Activated CD4-positive, alpha-beta T cell treated with anti-CD3 and anti-CD28 coated beads for 36 hours (primary cell): Measurements from ENCODE around the gene COL3A1. TPM values are rescaled to one million over a fixed set of nuclear protein-coding genes. Genes with fewer than 3 reads are reported as not detected.

Source experiments
- ATAC-seq: fragments of 200-7000 bp; cut with Tn5 transposase; one replicate; pipeline ENCODE4 v1.10.0; 2021; ENCODE audit warnings: mild to moderate bottlenecking, moderate library complexity
- CTCF ChIA-PET: fragments of 350-600 bp; sonication (Branson Sonifier 250); formaldehyde crosslinking; loops from one replicate; lab custom pipeline; 2021; ENCODE audit warnings: antibody characterized with exemption; lab: Charles Lee
- POLR2A ChIA-PET: fragments of 350-600 bp; sonication (Branson Sonifier 250); formaldehyde crosslinking; loops from one replicate; lab custom pipeline; 2021; ENCODE audit warnings: antibody characterized with exemption, inconsistent platforms; lab: Charles Lee
- DNase-seq: peaks from one replicate; pipeline ENCODE4 v3.0.0-alpha.2; 2020
- H3K27ac Mint-ChIP-seq: one replicate; pipeline ENCODE4 v1.8.0; 2021; ENCODE audit warnings: mixed read lengths
- H3K27me3 Mint-ChIP-seq: one replicate; pipeline ENCODE4 v1.8.0; 2021; ENCODE audit warnings: mixed read lengths
- H3K36me3 Mint-ChIP-seq: one replicate; pipeline ENCODE4 v1.8.0; 2021; ENCODE audit warnings: low read depth, mixed read lengths
- H3K4me1 Mint-ChIP-seq: one replicate; pipeline ENCODE4 v1.8.0; 2021; ENCODE audit warnings: mixed read lengths
- H3K4me3 Mint-ChIP-seq: one replicate; pipeline ENCODE4 v1.8.0; 2021; ENCODE audit warnings: mild to moderate bottlenecking, moderate library complexity, mixed read lengths
- H3K9me3 Mint-ChIP-seq: one replicate; pipeline ENCODE4 v1.8.0; 2021; ENCODE audit warnings: low read depth, mixed read lengths
- intact Hi-C, 2 experiments: fragments of 100-400 bp; cut with DNase I in 1 of 2; cut with micrococcal nuclease in 1 of 2; formaldehyde crosslinking; loops; one replicate each; pipeline versions ENCODE4 v1.14.2 to v1.15.1; 2022 to 2024; cut with DNase I, micrococcal nuclease
- total RNA-seq, 2 experiments: library from RNA; stranded (reverse); gene quantifications; one replicate each; pipeline ENCODE4 v1.2.3, GENCODE V29; 2021

Gene COL3A1
- total RNA-seq, 2 experiments from 2014 or later: 0.05 to 0.12 TPM

DNA sequence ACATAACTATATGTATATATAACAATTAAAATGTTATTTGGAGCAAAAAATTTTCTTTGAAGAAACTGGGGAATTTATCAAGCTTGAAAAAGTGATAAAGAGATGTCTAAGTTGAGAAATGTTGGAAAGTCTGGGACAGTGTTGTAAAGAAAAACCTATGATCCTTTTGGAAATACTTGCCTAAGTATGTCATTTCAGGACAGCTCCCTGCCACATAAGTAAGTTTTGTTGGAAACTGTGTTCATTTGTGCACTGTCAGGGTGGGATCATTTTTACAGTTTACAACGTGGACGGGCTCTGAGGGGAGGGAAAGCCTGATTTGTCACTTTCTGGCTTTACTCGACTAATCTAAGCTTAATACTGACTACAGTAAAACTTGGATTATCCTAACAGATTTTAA, 10.4 kb upstream of the COL3A1 start:
- ATAC-seq (no peak), DNase-seq (no peak)
- no peak overlapping the region for H3K27ac Mint-ChIP-seq
- H3K4me3 Mint-ChIP-seq: no peak overlapping the region
- no peaks in the 10 kb centered on the region for H3K4me1 Mint-ChIP-seq
- H3K9me3 Mint-ChIP-seq: no peaks in the 10 kb centered on the region
- H3K36me3 Mint-ChIP-seq: no peaks in the 10 kb centered on the region
- ChIA-PET POLR2A (no interaction called here), CTCF (interaction anchor here (1.0 to 1.2 kb wide), 2 partner anchors 12 to 17 kb away, joined by 3 read pairs; no protein-coding TSS in a partner anchor)
- intact Hi-C loops: no loop called here
- H3K27me3 Mint-ChIP-seq: peaks cover 7% of the 10 kb centered on the region

DNA sequence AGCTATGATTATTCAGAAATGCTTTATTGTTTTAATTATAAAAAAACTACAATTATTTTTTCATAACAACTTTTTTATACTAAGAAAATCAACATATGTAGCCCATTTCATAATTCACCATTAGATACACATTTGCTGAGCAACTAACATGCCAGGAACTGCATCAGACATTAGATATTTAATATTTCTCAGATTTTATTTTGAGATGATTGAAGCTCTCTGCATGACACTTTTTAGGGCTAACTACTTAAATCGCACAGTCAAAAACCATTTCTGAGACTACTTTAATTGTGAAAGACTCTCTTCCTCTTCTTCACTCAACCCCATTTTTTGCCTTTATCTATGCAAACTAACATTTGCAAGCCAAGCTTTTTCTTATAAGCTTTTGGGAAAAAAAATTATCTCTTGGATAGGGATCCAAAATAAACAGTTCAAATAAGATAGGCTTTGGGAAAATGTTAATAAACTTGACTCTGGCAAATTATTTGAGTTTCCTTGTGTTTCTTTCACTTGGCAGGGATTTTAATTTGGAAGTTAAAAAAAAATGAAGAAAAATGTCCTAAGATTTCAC, 9.1 kb upstream of the COL3A1 start:
- Mint-ChIP-seq H3K9me3 (no peaks in the 10 kb centered on the region), H3K36me3 (no peaks in the 10 kb centered on the region), H3K27me3 (peaks cover 7% of the 10 kb centered on the region), H3K27ac (no peak overlapping the region), H3K4me1 (no peaks in the 10 kb centered on the region), H3K4me3 (no peak overlapping the region)
- ChIA-PET POLR2A (no interaction called here), CTCF (no interaction called here)
- DNase-seq (no peak), ATAC-seq (no peak)
- intact Hi-C loops: no loop called here

DNA sequence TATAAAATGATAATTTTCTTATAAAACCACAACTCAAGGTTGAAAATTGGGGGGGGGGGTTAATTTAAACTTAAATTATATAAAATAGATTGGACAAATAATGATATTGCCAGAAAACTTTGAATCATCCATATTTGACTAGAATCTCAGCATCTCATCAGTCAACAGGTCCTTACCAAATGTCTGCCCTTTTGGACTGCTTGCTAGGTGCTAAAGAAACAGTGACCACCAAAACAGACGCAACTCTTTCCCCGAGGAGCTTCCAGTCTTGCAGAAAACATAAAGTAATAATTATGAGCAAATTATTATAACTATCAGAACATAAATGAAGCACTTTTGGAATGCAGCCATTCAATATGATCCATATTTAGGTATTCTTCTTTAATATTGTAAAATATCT, 8.6 kb upstream of the COL3A1 start:
- Mint-ChIP-seq H3K4me1 (no peaks in the 10 kb centered on the region), H3K36me3 (no peaks in the 10 kb centered on the region), H3K27ac (no peak overlapping the region), H3K27me3 (peaks cover 7% of the 10 kb centered on the region), H3K4me3 (no peak overlapping the region), H3K9me3 (no peaks in the 10 kb centered on the region)
- intact Hi-C loops: no loop called here
- ChIA-PET CTCF (interaction anchor here (1.0 to 1.7 kb wide), 2 partner anchors 12 to 15 kb away, joined by 3 to 4 read pairs; no protein-coding TSS in a partner anchor), POLR2A (no interaction called here)
- no peak for DNase-seq
- no peak for ATAC-seq

DNA sequence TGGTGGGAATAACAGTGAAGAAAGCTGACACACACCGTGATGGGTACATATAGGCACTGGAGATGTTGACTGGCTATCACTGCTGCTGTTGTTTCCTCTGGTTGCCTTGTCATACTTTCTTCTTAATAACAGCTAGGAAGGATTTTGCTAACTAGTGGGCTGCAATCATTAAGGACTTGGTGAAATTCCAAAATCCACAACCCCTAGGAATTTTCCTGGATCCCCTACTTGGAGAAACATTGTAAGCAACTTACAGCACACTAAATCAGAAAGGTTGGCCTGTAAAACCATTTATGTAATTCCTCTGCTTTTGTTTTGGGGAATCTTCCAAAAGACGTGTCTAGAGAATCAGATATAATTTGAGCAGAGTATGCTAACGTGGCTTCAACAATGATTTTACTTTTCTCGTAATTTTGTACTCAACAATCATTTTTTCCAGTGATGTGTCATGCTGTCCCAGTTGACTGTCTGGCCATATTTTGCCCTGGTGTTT, 8.0 kb upstream of the COL3A1 start:
- Mint-ChIP-seq H3K4me1 (no peaks in the 10 kb centered on the region), H3K27ac (no peak overlapping the region), H3K4me3 (no peak overlapping the region), H3K36me3 (no peaks in the 10 kb centered on the region), H3K9me3 (no peaks in the 10 kb centered on the region), H3K27me3 (peaks cover 7% of the 10 kb centered on the region)
- ChIA-PET CTCF (interaction anchor here (0.5 to 1.7 kb wide), 3 partner anchors 11 to 15 kb away, joined by 3 to 4 read pairs (median 3); no protein-coding TSS in a partner anchor), POLR2A (no interaction called here)
- intact Hi-C loops: no loop called here
- ATAC-seq (no peak), DNase-seq (no peak)

DNA sequence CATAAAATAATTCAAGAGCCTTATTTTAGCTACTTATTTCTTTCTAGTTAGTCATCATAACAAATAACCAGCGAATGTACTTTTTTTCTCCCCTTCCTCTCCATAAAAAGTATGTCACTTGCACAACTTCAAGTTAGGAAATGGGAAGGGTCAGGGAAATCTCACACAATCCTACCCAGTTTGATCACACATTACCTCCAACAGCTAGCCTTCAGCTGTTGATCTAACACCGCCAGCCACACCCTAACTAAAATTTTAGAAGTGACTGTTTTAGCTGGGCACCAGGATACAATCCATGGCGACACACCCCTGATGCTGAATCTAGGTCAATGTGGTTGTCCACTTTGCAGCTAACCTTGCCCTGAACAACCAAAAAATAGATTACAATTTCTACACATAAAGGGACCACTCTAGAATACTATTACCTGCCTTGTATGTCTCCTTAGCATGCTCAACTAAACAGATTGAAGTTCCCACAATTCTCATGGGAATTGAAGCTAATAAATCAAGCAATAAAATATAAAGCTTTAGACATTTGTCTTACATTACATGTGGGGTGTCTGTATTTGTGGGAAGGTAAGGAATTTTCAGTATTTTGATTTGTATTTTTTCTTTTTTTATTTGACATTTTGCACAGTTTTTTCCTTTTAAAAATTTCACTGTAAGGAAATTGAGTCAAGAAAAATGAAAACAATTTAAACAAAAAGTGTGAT, 7.3 kb upstream of the COL3A1 start:
- H3K9me3 Mint-ChIP-seq: no peaks in the 10 kb centered on the region
- ATAC-seq (no peak), DNase-seq (no peak)
- intact Hi-C loops: no loop called here
- no peak overlapping the region for H3K27ac Mint-ChIP-seq
- no peaks in the 10 kb centered on the region for H3K4me1 Mint-ChIP-seq
- no peaks in the 10 kb centered on the region for H3K36me3 Mint-ChIP-seq
- CTCF ChIA-PET: interaction anchor here (0.5 to 1.7 kb wide), 2 partner anchors 11 to 12 kb away, joined by 3 to 4 read pairs; no protein-coding TSS in a partner anchor
- POLR2A ChIA-PET: no interaction called here
- H3K27me3 Mint-ChIP-seq: peaks cover 2% of the 10 kb centered on the region
- no peak overlapping the region for H3K4me3 Mint-ChIP-seq

DNA sequence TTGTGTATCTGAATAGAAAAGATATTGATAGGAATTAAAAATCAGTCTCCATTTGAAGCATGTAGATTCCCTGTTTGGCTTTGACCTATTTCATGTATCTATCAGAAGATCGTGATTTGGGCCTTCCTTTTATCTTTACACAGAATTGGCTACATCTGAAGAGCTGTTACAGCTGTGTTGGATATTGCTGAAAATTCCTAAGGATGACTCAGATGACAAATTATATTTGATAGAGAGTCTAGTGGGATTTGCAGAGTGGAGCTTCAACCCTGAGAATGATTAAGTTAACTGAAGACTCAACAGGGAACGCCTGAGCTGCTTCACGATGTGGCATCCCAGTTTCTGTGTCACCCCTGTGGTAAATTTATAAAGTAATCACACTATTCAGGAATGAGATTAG, 4.9 kb upstream of the COL3A1 start:
- no peak overlapping the region for H3K27ac Mint-ChIP-seq
- no peak overlapping the region for H3K4me3 Mint-ChIP-seq
- no peaks in the 10 kb centered on the region for H3K36me3 Mint-ChIP-seq
- ATAC-seq (no peak), DNase-seq (no peak)
- intact Hi-C loops: no loop called here
- ChIA-PET CTCF (no interaction called here), POLR2A (no interaction called here)
- no peaks in the 10 kb centered on the region for H3K4me1 Mint-ChIP-seq
- H3K27me3 Mint-ChIP-seq: peaks cover 3% of the 10 kb centered on the region
- no peaks in the 10 kb centered on the region for H3K9me3 Mint-ChIP-seq

DNA sequence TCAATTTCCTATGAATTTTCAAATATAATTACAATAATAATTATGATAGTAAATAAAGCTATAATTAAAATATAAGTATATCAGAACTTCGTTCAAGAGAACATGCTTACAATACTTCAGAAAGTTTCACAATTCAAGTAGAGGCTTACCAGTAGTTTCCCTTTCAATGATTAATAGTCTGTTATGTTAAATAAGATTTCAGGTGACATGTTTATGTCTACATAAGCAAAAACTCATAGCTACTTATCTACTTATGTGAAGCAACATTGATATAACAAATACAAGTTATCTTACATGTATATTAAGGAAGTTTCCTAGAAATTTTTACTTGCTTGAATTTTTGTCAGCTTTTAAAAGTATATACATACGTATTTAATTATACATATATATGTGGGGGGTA, 4.5 kb upstream of the COL3A1 start:
- no peak for ATAC-seq
- peaks cover 5% of the 10 kb centered on the region for H3K27me3 Mint-ChIP-seq
- no peak overlapping the region for H3K27ac Mint-ChIP-seq
- no peaks in the 10 kb centered on the region for H3K9me3 Mint-ChIP-seq
- ChIA-PET CTCF (no interaction called here), POLR2A (no interaction called here)
- no peak for DNase-seq
- no peaks in the 10 kb centered on the region for H3K4me1 Mint-ChIP-seq
- no peaks in the 10 kb centered on the region for H3K36me3 Mint-ChIP-seq
- H3K4me3 Mint-ChIP-seq: no peak overlapping the region
- intact Hi-C loops: no loop called here

DNA sequence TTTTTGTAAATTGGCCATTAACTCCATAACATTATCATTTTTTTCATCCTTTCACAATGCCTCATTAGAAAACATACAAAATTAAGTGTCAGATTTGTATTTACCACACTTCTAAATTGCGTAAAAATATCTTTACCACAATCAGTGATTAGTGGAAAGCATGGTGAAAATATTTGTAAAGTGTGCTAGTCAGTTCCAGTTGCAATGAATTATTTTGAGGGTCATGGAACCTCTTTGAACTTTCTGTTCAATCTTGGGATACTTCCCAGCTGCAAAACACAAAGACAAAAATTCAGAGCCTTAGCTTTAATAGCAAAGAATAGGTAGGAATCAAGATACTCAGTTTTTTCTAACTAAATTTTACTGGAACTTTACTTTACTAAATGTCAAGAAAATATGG, 4.0 kb upstream of the COL3A1 start:
- no peaks in the 10 kb centered on the region for H3K9me3 Mint-ChIP-seq
- H3K36me3 Mint-ChIP-seq: no peaks in the 10 kb centered on the region
- no peak overlapping the region for H3K27ac Mint-ChIP-seq
- H3K4me1 Mint-ChIP-seq: no peaks in the 10 kb centered on the region
- peaks cover 8% of the 10 kb centered on the region for H3K27me3 Mint-ChIP-seq
- no peak for DNase-seq
- ChIA-PET CTCF (no interaction called here), POLR2A (no interaction called here)
- no peak for ATAC-seq
- intact Hi-C loops: no loop called here
- no peak overlapping the region for H3K4me3 Mint-ChIP-seq

DNA sequence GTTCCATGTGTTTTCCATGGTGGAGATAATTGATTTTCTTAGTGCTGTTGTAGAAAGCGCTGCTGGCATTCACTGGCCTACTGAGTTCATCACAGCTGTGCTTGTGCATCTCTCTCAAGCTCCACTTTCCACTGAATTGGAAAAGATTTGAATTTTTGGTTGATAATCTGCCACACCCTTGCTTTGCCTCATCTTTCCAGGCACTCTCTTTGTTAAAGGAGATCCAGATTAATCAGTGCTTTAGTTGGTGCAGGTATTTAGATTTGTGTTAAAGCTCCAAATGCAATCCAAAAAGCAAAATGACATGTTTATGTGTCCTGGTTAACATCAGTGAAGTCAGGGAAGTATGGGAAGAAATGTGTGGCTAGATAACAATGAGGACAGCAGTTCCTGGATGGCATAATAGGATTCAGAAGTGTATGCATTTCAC, 2.7 kb upstream of the COL3A1 start:
- ATAC-seq (no peak), DNase-seq (no peak)
- Mint-ChIP-seq H3K4me3 (no peak overlapping the region), H3K9me3 (no peaks in the 10 kb centered on the region), H3K27ac (no peak overlapping the region), H3K4me1 (no peaks in the 10 kb centered on the region), H3K27me3 (peaks cover 13% of the 10 kb centered on the region), H3K36me3 (no peaks in the 10 kb centered on the region)
- POLR2A ChIA-PET: no interaction called here
- intact Hi-C loops: no loop called here
- CTCF ChIA-PET: no interaction called here

DNA sequence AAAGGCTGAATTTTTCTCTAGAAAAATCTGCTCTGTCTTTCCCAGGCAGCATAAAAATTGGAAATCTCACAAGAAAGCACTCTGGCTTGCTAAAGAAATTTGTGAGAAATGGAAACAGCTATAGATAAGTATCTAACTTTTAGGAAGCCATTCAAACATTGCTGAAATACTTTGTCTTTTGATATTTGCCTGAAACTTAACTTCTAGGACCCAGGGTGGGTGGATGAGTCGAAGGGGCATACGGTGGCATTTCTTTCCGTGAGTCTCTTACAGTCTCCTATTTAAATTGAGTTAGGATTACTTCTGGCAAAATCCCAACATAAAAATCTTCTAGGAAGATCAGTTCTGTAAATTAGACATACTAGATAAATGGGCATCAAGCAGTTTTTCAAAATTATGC, 532 bp upstream of the COL3A1 start:
- CTCF ChIA-PET: no interaction called here
- POLR2A ChIA-PET: no interaction called here
- no peak overlapping the region for H3K4me3 Mint-ChIP-seq
- intact Hi-C loops: no loop called here
- H3K9me3 Mint-ChIP-seq: no peaks in the 10 kb centered on the region
- H3K4me1 Mint-ChIP-seq: peaks cover 7% of the 10 kb centered on the region
- no peak for DNase-seq
- H3K27me3 Mint-ChIP-seq: peaks cover 15% of the 10 kb centered on the region
- no peak overlapping the region for H3K27ac Mint-ChIP-seq
- H3K36me3 Mint-ChIP-seq: no peaks in the 10 kb centered on the region
- ATAC-seq: no peak

DNA sequence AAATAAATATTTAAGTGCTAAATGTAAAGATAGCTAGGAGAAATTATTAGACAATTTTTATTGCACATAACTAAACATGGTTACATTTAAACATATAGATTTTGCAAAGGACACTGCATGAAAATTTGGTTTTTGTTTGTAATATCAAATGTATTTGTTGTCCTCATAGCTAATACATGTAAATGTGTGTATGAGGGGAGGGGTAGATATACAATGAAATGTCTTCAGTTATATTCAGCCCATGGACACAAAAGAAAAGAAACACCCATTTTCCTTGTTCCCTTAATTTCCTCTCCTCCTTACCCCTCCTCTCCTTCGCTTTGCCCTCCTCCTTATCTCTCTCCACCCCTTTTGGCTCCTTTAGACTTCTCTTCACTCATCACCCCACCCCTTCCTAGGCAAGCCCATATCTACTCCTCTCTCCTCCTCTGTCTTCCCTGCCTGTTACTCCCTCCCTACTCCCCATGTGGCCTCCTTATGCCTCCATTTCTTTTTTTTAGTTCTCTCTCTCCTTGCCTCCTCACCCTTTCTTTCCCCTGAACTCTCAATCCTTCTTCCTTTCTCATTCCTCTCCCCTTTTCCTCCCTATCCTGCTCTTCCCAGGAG, 1.4 kb downstream of the COL3A1 start:
- ChIA-PET POLR2A (no interaction called here), CTCF (interaction anchor here (0.8 to 0.9 kb wide), 2 partner anchors 12 to 119 kb away, joined by 3 read pairs; no protein-coding TSS in a partner anchor)
- H3K4me3 Mint-ChIP-seq: no peak overlapping the region
- H3K27ac Mint-ChIP-seq: no peak overlapping the region
- H3K9me3 Mint-ChIP-seq: no peaks in the 10 kb centered on the region
- intact Hi-C loops: loop anchor here in 1 of 2 experiments (5.0 kb wide), 1 partner anchor 1393 kb away; no protein-coding TSS in a partner anchor
- ATAC-seq: no peak
- H3K4me1 Mint-ChIP-seq: peaks cover 16% of the 10 kb centered on the region
- no peaks in the 10 kb centered on the region for H3K36me3 Mint-ChIP-seq
- no peak for DNase-seq
- peaks cover 15% of the 10 kb centered on the region for H3K27me3 Mint-ChIP-seq
